ENCODE results near the gene RNF8.

DNA sequence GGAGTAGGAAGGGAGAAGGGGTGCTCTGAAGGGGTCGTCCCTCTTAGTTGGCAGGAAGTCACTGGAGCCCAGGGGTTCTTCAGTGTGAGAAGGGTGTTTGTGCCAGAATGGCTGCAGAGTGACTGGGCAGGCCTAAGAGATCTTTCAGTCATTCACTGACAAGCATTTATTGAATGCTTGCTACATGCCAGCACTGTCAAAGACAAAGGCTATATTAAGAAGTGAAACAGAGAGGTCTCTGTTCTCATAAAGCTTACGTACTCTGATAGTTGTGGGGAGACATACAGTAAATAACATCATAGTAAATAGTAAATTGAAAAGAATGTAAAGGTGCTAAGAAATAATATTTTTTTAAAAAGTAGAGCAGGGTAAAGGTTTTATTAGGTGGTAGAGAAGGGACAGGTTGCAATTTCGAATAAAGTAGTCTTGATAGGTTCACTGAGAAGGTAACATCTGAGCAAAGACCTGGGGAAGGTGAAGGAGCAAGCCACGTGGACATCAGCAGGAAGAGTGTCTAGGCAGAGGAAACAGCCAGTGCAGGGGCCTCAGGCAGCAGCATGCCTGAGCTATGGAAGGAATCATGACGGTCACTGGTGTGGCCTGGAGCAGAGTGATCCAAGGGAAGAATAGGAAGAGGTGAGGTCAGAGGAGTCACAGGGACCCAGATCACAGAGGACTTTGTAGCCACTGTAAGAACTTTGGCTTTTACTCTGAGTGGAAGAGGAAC, 36.3 kb upstream of the RNF8 start:
- TF ChIP-seq CTCF (IDR thresholded peaks at IDR 0.05) (no peak), POLR2A (IDR thresholded peaks at IDR 0.05) (no peak)
